ACC112 (cell line): ENCODE data around the gene ARHGAP22.

ENCODE experiments used
- H2AFZ ChIP-seq: fragments of 200-600 bp; sonication (generic); one replicate; pipeline ENCODE4 v1.6.0; 2017; ENCODE audit warnings: antibody characterized with exemption, low read length; ENCODE audit not compliant: unreplicated experiment
- H3K27ac ChIP-seq: fragments of 200-600 bp; sonication (generic); 2 replicates; pipeline ENCODE4 v1.5.1; 2014; ENCODE audit warnings: low read depth, mild to moderate bottlenecking, antibody characterized with exemption, low read length, moderate library complexity
- H3K27me3 ChIP-seq: fragments of 200-600 bp; sonication (generic); 2 replicates; pipeline ENCODE4 v1.6.1; 2014; ENCODE audit warnings: mild to moderate bottlenecking, antibody characterized with exemption, low read length, moderate library complexity, mixed read lengths; ENCODE audit not compliant: insufficient read depth
- H3K36me3 ChIP-seq: fragments of 200-600 bp; sonication (generic); 2 replicates; pipeline ENCODE4 v1.6.1; 2016; ENCODE audit warnings: mild to moderate bottlenecking, antibody characterized with exemption, low read length, moderate library complexity, mixed read lengths; ENCODE audit not compliant: insufficient read depth
- H3K4me1 ChIP-seq: fragments of 200-600 bp; sonication (generic); one replicate; pipeline ENCODE4 v1.6.1; 2016; ENCODE audit warnings: low read length, mixed read lengths; ENCODE audit not compliant: insufficient read depth, unreplicated experiment, control insufficient read depth
- H3K4me3 ChIP-seq: fragments of 200-600 bp; sonication (generic); 2 replicates; pipeline ENCODE4 v1.5.1; 2014; ENCODE audit warnings: mild to moderate bottlenecking, low read depth, low read length
- H3K79me2 ChIP-seq: fragments of 200-600 bp; sonication (generic); one replicate; pipeline ENCODE4 v1.6.0; 2016; ENCODE audit warnings: low read length; ENCODE audit not compliant: control insufficient read depth, unreplicated experiment, insufficient read depth

ARHGAP22 gene

DNA sequence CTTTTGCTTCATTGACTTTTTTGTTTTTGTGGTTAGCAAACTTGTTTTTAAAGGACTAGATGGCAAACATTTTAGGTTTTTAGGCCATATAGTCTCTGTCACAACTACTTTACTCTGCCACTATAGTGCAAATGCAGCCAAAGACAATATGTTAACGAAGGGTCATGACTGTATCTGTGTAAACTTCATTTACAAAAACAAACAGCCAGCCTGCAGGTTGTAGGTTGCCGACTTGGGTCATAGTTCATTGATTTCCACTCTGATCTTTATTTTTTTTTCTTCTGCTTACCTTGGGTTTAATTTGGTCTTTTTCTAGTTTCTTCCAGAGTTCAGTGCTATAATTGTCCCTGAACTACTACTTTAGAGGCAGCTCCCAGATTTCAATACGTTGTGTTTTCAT, 120.0 kb downstream of the ARHGAP22 start:
- Histone ChIP-seq H3K4me1 (no peaks in the 10 kb centered on the region), H3K4me3 (no peak overlapping the region), H2AFZ (no peak overlapping the region), H3K36me3 (no peaks in the 10 kb centered on the region), H3K27ac (no peak overlapping the region), H3K27me3 (no peaks in the 10 kb centered on the region), H3K79me2 (peaks cover 2% of the 10 kb centered on the region)

DNA sequence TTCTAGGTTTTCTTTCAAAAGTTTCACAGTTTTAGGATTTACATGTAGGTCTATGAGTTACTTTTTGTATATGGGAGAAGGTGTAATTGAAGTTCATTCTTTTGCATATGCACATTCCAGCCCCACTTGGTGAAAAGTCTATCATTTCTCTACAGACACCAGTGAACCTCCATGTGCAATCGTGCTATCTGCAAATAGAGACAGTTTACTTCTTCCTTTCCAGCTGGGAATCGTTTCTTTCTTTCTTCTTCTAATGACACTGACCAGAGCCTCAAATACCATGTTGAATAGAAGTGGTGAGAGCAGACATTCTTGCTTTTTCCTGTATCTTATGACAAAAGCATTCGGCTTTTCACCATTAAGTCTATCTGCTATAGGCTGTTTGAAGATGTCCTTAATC, 122.7 kb downstream of the ARHGAP22 start:
- H2AFZ ChIP-seq, result no peak overlapping the region
- H3K79me2 ChIP-seq, result peaks cover 2% of the 10 kb centered on the region

DNA sequence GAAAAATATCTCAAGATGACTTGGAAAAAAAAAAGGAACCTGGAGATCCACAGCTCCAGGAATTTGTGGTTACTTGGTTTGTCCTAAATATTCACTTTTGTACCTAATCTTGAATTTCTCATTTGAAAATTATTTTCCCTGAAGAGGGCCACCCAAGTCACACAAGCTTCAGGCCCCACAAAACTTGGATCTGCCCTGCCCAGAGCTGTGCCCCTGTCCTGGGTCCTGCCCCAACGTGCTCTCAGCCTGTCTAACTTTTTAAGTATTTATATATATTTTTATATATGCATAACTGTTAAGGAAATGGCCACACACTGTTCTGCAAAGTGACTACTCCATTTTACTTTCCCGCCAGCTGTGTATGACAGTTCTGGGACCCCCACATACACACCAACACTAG, 123.5 kb downstream of the ARHGAP22 start:
- Histone ChIP-seq H3K27ac (no peak overlapping the region), H2AFZ (no peak overlapping the region), H3K27me3 (no peaks in the 10 kb centered on the region), H3K4me1 (no peaks in the 10 kb centered on the region), H3K36me3 (no peaks in the 10 kb centered on the region), H3K79me2 (peaks cover 2% of the 10 kb centered on the region), H3K4me3 (no peak overlapping the region)

More for the DNA sequence above, 122.7 kb downstream of the ARHGAP22 start:
- Histone ChIP-seq H3K27ac (no peak overlapping the region), H3K4me1 (no peaks in the 10 kb centered on the region), H3K4me3 (no peak overlapping the region), H3K36me3 (no peaks in the 10 kb centered on the region), H3K27me3 (no peaks in the 10 kb centered on the region)

DNA sequence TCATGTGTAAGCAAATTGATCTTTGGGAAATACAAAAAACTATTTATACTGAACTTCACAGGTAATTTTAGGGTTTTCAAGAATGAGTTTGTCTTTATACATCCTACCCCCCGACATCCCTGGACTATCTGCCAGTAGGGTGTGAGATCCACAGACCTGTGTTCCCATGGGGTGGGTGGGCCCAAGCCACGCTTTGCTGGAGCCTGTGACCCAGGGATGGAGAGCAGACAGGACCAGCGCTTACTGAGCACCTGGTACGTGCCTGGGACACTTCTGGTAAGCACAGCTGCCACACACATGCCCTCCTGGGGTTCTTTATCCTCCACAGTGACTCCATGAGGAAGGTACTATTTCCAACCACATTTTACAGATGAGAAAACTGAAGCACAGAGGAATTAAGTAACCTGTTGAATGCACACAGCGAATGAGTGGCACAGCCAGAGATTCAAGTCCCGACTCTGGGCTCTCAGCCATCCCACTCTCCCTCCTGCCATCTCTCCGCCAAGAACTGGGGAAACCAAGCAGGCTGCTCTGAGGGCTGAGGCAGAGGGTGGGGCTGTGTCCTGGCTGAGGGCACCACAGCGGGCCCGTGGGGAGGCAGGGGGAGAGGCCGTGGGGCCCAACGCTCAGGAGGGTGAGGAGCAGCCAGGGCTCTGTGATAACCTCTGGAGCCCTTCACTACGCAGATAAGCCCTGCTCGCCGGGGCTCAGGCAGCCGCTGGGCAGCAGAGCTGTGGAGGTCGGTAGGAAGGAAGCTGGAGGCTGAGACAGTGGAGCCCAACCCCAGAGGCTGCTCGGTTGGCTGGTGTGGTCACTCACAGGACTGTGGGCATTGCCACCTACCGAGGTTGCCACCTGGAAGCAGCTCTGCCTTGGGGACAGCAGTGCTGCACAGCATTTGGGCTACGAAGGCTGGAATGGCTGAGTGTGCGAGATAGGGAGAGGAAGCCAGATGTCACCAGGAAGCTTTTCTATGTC, 124.2 kb downstream of the ARHGAP22 start:
- H3K4me3 ChIP-seq, result no peak overlapping the region
- H3K4me1 ChIP-seq, result no peaks in the 10 kb centered on the region
- no peak overlapping the region for H3K27ac ChIP-seq
- H3K79me2 ChIP-seq, result peaks cover 5% of the 10 kb centered on the region
- H2AFZ ChIP-seq, result no peak overlapping the region
- H3K27me3 ChIP-seq, result no peaks in the 10 kb centered on the region
- no peaks in the 10 kb centered on the region for H3K36me3 ChIP-seq

DNA sequence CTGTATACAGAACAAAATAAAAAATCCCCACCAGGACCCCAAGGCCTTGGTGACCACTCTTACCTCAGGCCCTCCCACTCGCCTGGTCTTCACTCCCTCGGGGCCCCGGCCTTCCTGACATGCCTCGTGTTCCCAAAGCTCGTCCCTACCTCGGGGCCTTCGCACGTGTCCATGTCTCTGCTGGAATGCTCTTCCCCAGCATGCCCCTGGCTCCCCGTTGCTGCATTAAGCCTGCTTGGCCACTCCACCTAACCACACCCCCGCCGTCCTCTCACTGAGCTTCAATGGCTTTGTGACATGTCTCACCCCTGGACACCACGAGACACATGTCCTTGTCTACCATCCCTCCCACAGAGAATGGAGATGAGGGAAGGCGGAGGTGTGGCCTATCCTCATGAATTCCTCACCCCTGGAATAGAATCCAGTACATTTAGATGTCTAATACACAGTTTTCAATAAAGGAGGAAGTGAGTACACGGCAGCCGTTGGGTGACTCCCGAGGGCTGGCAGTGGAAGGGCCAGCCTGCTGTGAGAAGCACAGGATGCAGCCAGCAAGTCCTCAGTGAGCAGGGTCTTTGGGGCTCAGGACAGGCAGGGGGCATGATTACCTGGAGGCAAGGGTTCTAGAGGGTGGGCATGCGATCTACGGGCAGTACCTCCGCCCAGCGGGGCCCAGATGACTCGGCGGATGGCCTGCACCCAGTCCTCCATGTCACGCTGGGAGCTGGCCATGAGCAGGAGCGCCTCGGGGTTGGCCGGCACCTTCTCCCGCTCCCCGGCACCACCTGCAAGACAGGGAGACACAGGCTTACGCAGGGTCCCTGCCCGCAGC, 125.7 kb downstream of the ARHGAP22 start:
- Histone ChIP-seq H3K27ac (no peak overlapping the region), H3K4me1 (no peaks in the 10 kb centered on the region), H2AFZ (no peak overlapping the region), H3K4me3 (no peak overlapping the region), H3K79me2 (peaks cover 12% of the 10 kb centered on the region), H3K27me3 (no peaks in the 10 kb centered on the region), H3K36me3 (no peaks in the 10 kb centered on the region)

DNA sequence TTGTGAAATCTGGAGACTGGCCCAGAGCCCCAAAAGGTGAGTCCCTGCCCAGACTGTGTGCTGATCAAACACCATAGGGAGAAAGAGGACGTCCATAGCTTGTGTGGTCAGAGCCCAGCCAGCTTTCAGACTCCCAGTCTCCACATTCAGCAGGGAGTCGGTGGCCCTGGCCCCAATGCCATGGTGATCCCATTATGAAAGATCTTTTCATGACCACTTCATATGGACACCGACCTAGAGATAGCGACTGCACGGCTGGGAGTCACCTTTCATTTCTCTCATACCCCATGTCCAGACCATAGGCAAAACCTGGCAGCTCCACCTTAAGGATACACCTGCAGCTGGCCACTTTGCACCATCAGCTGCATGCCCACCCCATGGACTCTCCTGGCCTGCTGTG, 126.4 kb downstream of the ARHGAP22 start:
- Histone ChIP-seq H2AFZ (no peak overlapping the region), H3K79me2 (peaks cover 12% of the 10 kb centered on the region), H3K27ac (no peak overlapping the region), H3K4me1 (no peaks in the 10 kb centered on the region), H3K36me3 (no peaks in the 10 kb centered on the region), H3K4me3 (no peak overlapping the region), H3K27me3 (no peaks in the 10 kb centered on the region)

DNA sequence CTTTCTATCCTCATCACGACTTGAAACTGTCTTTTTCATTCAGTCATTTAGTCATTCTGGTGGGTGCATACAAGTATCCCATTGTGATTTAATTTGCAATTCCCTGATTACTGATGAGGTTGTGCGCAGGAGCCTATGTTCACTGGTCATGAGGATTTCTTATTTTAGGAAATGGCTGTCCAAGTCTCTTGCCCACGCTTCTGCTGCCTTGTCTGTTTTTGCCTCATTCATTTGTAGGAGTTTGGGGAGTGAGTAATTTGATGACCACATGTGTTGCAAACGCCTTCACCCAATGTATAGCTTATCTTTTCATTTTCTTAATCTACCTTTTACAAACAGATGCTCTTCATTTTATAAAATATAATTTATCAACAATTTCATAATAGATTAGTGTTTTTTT, 127.3 kb downstream of the ARHGAP22 start:
- Histone ChIP-seq H3K79me2 (peaks cover 13% of the 10 kb centered on the region), H3K36me3 (no peaks in the 10 kb centered on the region), H3K4me3 (no peak overlapping the region), H3K27ac (no peak overlapping the region), H2AFZ (no peak overlapping the region), H3K4me1 (no peaks in the 10 kb centered on the region), H3K27me3 (no peaks in the 10 kb centered on the region)

DNA sequence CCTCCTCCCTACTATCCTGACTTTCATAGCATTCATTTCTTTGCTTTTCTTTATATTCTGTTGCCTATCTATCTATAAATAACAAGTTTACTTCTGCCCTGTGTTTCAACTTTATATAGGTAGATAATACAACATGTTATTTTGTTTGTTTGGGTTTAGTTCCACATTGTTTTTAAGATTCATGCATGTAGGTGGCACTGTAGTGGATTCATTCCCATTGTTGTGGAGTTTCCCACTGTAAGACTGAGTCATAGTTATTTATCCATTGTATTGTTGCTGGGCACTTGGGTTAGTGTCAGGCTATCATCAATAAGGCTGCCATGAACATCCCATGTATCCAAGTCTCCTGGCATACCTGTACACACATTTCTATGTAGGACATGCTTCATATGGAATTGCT, 127.7 kb downstream of the ARHGAP22 start:
- no peaks in the 10 kb centered on the region for H3K4me1 ChIP-seq
- H3K27ac ChIP-seq, result no peak overlapping the region
- no peak overlapping the region for H3K4me3 ChIP-seq
- peaks cover 14% of the 10 kb centered on the region for H3K79me2 ChIP-seq
- H3K27me3 ChIP-seq, result no peaks in the 10 kb centered on the region
- no peaks in the 10 kb centered on the region for H3K36me3 ChIP-seq
- no peak overlapping the region for H2AFZ ChIP-seq

DNA sequence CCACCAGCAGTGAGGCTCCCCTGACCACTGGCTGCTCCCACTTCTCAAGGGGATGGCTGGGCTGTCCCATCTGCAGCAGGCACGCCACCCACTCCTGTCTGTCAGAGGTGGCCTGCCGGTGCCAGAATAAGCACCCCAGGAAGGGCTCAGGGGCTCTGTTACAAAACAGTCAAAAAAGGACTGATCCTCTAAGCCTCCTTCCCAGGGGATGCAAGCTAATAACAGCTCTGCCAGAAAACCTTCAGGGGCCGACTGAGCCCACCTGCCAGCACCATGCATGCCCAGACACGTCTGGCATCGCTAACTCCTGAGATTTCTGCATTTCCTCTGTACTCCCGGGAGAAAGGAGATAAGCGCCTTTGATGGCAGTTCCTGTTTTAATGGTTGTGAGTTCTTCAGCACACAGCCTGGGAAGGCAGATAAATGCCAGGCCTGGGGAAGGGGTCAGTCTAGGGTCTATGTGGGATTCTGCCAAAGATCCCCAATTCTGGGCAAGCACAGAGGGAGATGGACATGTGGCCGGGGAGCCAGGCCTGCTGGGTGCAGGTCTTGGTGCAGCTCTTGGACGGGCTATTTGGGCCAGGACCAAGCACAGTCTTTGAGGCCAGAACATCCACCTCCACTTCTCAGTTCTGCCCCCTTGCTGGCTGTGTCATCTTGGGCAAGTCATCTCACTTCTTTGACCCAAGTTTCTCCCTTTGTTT, 128.4 kb downstream of the ARHGAP22 start:
- no peaks in the 10 kb centered on the region for H3K36me3 ChIP-seq
- H2AFZ ChIP-seq, result no peak overlapping the region
- H3K79me2 ChIP-seq, result peaks cover 15% of the 10 kb centered on the region
- H3K27ac ChIP-seq, result no peak overlapping the region
- H3K4me1 ChIP-seq, result no peaks in the 10 kb centered on the region
- H3K27me3 ChIP-seq, result no peaks in the 10 kb centered on the region
- H3K4me3 ChIP-seq, result no peak overlapping the region

DNA sequence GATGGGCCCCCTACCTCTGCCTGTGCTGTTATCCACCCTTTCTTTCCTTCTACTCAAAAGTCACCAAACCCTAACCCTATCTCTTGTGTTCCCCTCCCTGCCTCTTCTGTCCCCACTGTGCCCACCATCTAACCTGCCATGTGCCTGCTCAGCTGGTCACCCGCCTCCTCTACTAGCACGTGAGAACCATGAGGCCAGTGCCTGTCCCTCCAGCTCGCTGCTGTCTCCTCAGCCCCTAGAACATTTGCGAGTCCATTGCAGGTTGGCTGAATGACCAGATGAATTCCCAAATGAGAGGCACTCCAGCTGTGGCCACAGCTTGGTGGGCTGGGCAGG, 129.0 kb downstream of the ARHGAP22 start:
- peaks cover 20% of the 10 kb centered on the region for H3K79me2 ChIP-seq
- H3K4me3 ChIP-seq, result no peak overlapping the region
- H3K4me1 ChIP-seq, result no peaks in the 10 kb centered on the region
- no peak overlapping the region for H3K27ac ChIP-seq
- H3K27me3 ChIP-seq, result no peaks in the 10 kb centered on the region
- H3K36me3 ChIP-seq, result no peaks in the 10 kb centered on the region
- H2AFZ ChIP-seq, result no peak overlapping the region
